Left lung (tissue), 10 donors: ENCODE measurements around the gene MRAP. TPM values are rescaled to one million over a fixed set of nuclear protein-coding genes. Genes with fewer than 3 reads are reported as not detected.

ENCODE experiments used
- ATAC-seq: fragments of 200-7000 bp; cut with Tn5 transposase; one replicate; pipeline ENCODE4 v1.9.1; 2020; ENCODE audit warnings: moderate library complexity
- DNase-seq, 4 donors: peaks; one replicate each; pipeline ENCODE4 v3.0.0-alpha.2; 2013 to 2020
- H3K27ac ChIP-seq, 2 donors: fragments of 200-600 bp; sonication (generic) in 1 of 2; one replicate each; pipeline versions ENCODE4 v1.5.0 to v1.8.0; 2020 to 2021
- H3K27me3 ChIP-seq, 2 donors: fragments of 200-600 bp; sonication (generic) in 1 of 2; one replicate each; pipeline versions ENCODE4 v1.5.0 to v1.8.0; 2020 to 2021
- H3K36me3 ChIP-seq, 2 donors: fragments of 200-600 bp; sonication (generic) in 1 of 2; one replicate each; pipeline versions ENCODE4 v1.5.0 to v1.8.0; 2020 to 2021
- H3K4me1 ChIP-seq, 2 donors: fragments of 200-600 bp; one replicate each; pipeline ENCODE4 v1.8.0; 2021
- H3K4me3 ChIP-seq, 2 donors: fragments of 200-600 bp; sonication (generic) in 1 of 2; one replicate each; pipeline versions ENCODE4 v1.5.0 to v1.8.0; 2020 to 2021; ENCODE audit warnings: mild to moderate bottlenecking in 1 of 2
- H3K9me3 ChIP-seq, 2 donors: fragments of 200-600 bp; sonication (generic) in 1 of 2; one replicate each; pipeline versions ENCODE4 v1.5.0 to v1.8.0; 2020 to 2021
- CTCF ChIP-seq, 2 donors: fragments of 200-600 bp; sonication (generic) in 1 of 2; IDR thresholded peaks; one replicate each; pipeline versions ENCODE4 v1.5.0 to v1.8.0; 2021; ENCODE audit warnings: antibody characterized with exemption in 2 of 2
- intact Hi-C, 2 donors: fragments of 100-400 bp; cut with DNase I; formaldehyde crosslinking; loops; one replicate each; pipeline versions ENCODE4 v1.11.2 to v1.14.2; 2022
- polyA plus RNA-seq, 6 donors: library from polyadenylated mRNA; unstranded; fragments of 120-200 nt; gene quantifications; one replicate each; pipeline ENCODE4 v1.2.1, GENCODE V29; 2013; ENCODE audit not compliant: insufficient read length in 6 of 6
- total RNA-seq, 2 donors: library from RNA; stranded (reverse); fragmentation: NEBNext Ultra II Directional; extraction: Animal tissue kit (Norgen Biotek cat#: 25700); gene quantifications; one replicate each; pipeline ENCODE4 v1.2.1, GENCODE V29; 2021
- donor health status: DM: no; HTN: yes; CAD: no.
- donor health status: DM: no; HTN: no; CAD: no.

Gene MRAP
- total and polyA plus RNA-seq, 8 donors = 0.29 to 0.69 (median 0.38) TPM; not detected in 2

DNA sequence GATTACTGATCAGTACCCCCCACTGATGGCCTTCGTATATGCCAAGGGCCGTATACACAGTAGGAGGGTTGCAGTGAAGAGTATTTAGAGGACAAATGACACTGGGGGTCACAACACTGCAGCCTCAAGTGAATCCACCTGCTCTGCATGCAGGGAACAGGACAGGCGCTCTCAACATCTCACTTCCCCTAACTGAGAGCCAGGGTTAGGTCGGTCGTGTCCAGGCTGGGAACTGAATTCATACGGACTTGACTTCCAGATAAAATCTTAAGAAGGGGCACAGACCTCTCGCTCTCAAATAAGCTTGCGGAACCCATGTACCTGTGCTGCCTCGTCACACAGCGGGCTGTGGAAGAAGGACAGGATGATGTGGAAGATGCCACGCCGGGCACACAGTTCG, 22.8 kb downstream of the MRAP start:
- no peaks in the 10 kb centered on the region for H3K9me3 ChIP-seq
- H3K4me3 ChIP-seq = no peak overlapping the region
- intact Hi-C loops = no loop called here
- TF ChIP-seq CTCF (IDR thresholded peaks at IDR 0.05) = no peak
- ATAC-seq (no peak), DNase-seq (no peak)
- H3K27ac ChIP-seq = no peak overlapping the region
- H3K36me3 ChIP-seq = peaks cover 0 to 99% of the 10 kb centered on the region in 2 donors
- no peaks in the 10 kb centered on the region for H3K27me3 ChIP-seq
- H3K4me1 ChIP-seq = no peaks in the 10 kb centered on the region

GRCh38 chr21:32322103-32322502, 23.4 kb downstream of the MRAP start:
- peaks cover 0 to 99% of the 10 kb centered on the region in 2 donors for H3K36me3 ChIP-seq
- no peak overlapping the region for H3K27ac ChIP-seq

GRCh38 chr21:32322676-32323075, 24.0 kb downstream of the MRAP start:
- Histone ChIP-seq H3K4me3 (no peak overlapping the region), H3K4me1 (no peaks in the 10 kb centered on the region), H3K27ac (no peak overlapping the region), H3K27me3 (no peaks in the 10 kb centered on the region), H3K9me3 (no peaks in the 10 kb centered on the region), H3K36me3 (peaks cover 0 to 93% of the 10 kb centered on the region in 2 donors)
- DNase-seq = no peak
- ATAC-seq = no peak
- TF ChIP-seq CTCF (IDR thresholded peaks at IDR 0.05) = no peak
- intact Hi-C loops = no loop called here

More at GRCh38 chr21:32322103-32322502, 23.4 kb downstream of the MRAP start:
- H3K4me1 ChIP-seq = no peaks in the 10 kb centered on the region
- intact Hi-C loops = no loop called here
- DNase-seq = no peak
- no peak for ATAC-seq
- no peak for TF ChIP-seq CTCF (IDR thresholded peaks at IDR 0.05)
- no peaks in the 10 kb centered on the region for H3K27me3 ChIP-seq
- H3K9me3 ChIP-seq = no peaks in the 10 kb centered on the region
- H3K4me3 ChIP-seq = no peak overlapping the region

- intact Hi-C loops = no loop called here
- DNase-seq (no peak), ATAC-seq (no peak)
- Histone ChIP-seq H3K4me1 (peaks cover 0 to 5% of the 10 kb centered on the region in 2 donors), H3K9me3 (no peaks in the 10 kb centered on the region), H3K4me3 (no peak overlapping the region), H3K27ac (no peak overlapping the region), H3K36me3 (peaks cover 0 to 81% of the 10 kb centered on the region in 2 donors), H3K27me3 (no peaks in the 10 kb centered on the region)
- TF ChIP-seq CTCF (IDR thresholded peaks at IDR 0.05) = no peak
These were observed 27.1 kb downstream of the MRAP start for GRCh38 chr21:32325706-32326105.

GRCh38 chr21:32328595-32328994, 29.9 kb downstream of the MRAP start:
- no peak for TF ChIP-seq CTCF (IDR thresholded peaks at IDR 0.05)
- Histone ChIP-seq H3K4me1 (peaks cover 0 to 5% of the 10 kb centered on the region in 2 donors), H3K9me3 (no peaks in the 10 kb centered on the region), H3K36me3 (peaks cover 0 to 75% of the 10 kb centered on the region in 2 donors), H3K4me3 (no peak overlapping the region), H3K27ac (peak overlapping the region; percentile 46 to 89), H3K27me3 (no peaks in the 10 kb centered on the region)
- intact Hi-C loops = no loop called here
- DNase-seq (peak in 1 of 4 donors; percentile 10), ATAC-seq (peak; percentile 59)
